Measurements from ENCODE around the gene UBR3.
"Not testable (repeated sequence)": the region's sequence is repeated elsewhere in the genome, so short reads cannot be mapped to it uniquely, and the experiment has no call there.

Gene UBR3

DNA sequence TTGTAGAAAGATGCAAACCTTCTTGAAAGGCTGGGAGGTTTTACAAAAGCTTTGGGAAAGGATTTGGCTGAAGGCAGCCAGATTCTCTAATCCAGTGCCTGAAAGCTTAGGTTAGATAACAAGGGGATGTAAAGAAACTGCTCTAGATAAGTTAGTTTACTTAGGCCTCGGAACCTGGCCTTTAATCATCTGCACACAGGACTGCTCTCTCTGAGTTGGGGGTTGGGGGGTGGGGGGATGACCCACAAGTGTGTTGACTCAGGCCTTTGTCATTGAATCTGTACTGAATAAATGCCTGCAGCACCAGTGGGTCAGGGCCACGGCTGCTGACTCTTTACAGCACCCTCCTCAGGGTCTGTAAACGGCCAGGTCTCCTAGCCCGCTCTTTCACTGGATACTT, 292.1 kb downstream of the UBR3 start:
- DNase-seq = not testable (repeated sequence)

DNA sequence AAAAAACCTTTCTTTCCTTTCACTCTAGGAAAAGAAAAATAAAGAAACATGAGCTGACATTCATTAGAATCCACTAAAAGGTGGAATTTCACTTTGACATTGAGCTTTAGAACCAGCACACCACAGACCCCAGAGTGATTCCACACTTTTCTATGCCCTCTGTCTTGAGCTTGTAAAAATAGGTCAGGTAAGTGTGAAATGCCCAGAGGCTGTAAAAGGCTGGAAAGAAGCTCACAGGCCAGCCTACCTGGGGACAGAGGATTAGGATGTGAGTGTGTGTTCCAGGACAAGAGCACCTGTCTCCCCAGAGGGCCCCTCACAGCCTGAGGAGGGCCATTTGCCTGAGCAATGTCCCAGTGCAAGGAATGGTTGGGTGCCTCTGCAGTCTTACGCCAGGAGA, 294.4 kb downstream of the UBR3 start:
- DNase-seq = no peak

DNA sequence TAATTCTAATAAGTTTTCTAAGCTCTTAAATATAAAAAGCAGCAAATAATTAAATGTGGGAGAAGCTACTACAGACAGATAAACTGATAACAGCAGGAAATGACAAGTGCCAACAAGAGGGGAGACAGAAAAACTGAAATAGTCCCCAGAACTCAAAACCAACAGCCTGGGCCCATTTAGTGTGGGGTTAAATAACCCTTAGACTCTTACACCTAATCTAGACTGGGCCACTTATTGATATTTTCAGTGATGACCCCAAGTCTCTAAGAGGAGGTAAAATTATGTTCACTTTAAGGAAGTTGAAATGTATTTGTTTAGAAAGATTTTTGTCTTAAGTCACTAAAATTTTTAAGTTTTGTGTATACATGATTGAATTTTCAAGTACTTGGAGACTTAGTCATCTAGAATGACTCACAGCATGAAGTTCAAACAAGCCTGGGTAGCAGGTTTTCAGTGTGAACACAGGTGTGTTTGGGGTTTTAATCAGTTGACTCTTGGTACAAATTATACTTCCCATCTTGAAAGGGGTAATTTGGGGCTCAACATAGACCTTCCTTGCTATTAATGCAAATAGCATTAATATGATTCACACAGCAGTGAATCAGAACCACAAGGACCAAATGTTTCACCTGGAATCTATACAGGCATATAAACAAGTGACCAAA, 295.8 kb downstream of the UBR3 start:
- DNase-seq = no peak

DNA sequence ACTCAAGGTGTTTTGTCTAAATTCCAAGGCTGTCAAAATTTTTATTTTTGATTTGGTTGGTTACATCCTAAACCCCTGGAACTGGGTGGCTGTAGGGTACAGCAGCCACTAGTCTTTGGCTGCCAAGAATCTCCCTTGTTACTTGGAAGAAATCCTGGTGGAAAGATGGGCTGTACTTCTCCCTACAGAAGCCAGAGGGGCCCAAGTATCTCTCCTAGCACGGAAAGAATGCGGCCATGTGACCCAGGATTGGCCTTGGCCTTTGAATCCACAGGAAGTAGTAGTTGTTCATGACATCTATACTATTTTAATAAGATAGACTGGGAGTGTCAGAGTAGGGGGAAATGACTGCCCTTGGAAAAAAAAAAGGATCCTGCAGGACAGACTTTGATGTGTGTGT, 296.3 kb downstream of the UBR3 start:
- no peak for DNase-seq

DNA sequence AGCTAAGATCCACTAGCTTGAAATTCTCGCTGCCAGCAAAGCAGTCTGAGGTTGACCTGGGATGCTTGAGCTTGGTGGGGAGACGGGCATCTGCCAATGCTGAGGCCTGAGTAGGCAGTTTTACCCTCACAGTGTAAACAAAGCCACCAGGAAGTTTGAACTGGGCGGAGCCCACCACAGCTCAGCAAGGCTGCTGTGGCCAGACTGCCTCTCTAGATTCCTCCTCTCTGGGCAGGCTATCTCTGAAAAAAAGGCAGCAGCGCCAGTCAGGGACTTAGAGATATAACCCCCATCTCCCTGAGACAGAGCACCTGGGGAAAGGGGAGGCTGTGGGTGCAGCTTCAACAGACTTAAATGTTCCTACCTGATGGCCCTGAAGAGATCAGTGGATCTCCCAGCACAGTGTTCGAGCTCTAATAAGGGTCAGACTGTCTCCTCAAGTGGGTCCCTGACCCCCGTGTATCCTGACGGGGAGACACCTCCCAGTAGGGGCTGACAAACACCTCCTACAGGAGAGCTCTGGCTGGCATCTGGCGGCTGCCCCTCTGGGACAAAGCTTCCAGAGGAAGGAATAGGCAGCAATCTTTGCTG, 299.0 kb downstream of the UBR3 start:
- DNase-seq = not testable (repeated sequence)
